ENCODE results near the gene TRIM8. TPM values are rescaled to one million over a fixed set of nuclear protein-coding genes. Genes with fewer than 3 reads are reported as not detected.

The TRIM8 gene
- total RNA-seq (2014; rRNA removed) (61.4 and 103 TPM in 2 replicates), Bru-seq, nascent RNA (percentile 76 among the genes with signal in this experiment), BruChase-seq, experiment 1, labeled RNA remaining after a 6-hour chase (percentile 83 among the genes with signal in this experiment), BruChase-seq, experiment 2, labeled RNA remaining after a 2-hour chase (percentile 84 among the genes with signal in this experiment)
- long read RNA-seq, full-length matches to known transcripts = 249 of 355 reads
- long read RNA-seq, partial matches to known transcripts = 5 of 355 reads
- long read RNA-seq, other reads (novel, unspliced or antisense) = 101 of 355 reads

GRCh38 chr10:102644066-102644645 is at the start of gene TRIM8:
Gene TRIM8 (plus strand): TSS chr10:102644479. CDS start chr10:102644618, 139 bp downstream.
- Histone ChIP-seq H3K9ac (ENCODE audit: low read length) (peak within 1 kb of the TSS; percentile 93), H3K4me1 (ENCODE audit: insufficient read depth, low read length) (peaks cover 7% of the 10 kb centered on the region), H3K9me2 (replicated peaks; ENCODE audit: low read length) (no peaks in the 10 kb centered on the region), H3K4me2 (ENCODE audit: low read length) (peak within 1 kb of the TSS; percentile 97), H3K36me3 (ENCODE audit: low read depth, low read length) (no peaks in the 10 kb centered on the region; the same call in 1 of the 2 replicates), H3K79me2 (ENCODE audit: low read length) (peaks cover 53% of the 10 kb centered on the region), H3K9me3 (ENCODE audit: low read length) (no peaks in the 10 kb centered on the region), H3K4me3 (ENCODE audit: low read length) (peak within 1 kb of the TSS; percentile 92), H3K27ac (ENCODE audit: low read length) (peak within 1 kb of the TSS; percentile 96), H2AFZ (ENCODE audit: low read length) (peak within 1 kb of the TSS; percentile 67), H4K20me1 (ENCODE audit: low read length) (peaks cover 19% of the 10 kb centered on the region; the same call in 1 of the 2 replicates), H3F3A (ENCODE audit: low read length, unreplicated experiment) (no peaks in the 10 kb centered on the region), H3K27me3 (ENCODE audit: low read length) (no peaks in the 10 kb centered on the region)
- TF ChIP-seq EZH2phosphoT487 (IDR thresholded peaks at IDR 0.05; ENCODE audit: borderline replicate concordance, low read length) = no peak
- no peak for TF ChIP-seq CTCF (conservative IDR thresholded peaks at IDR 0.05; ENCODE audit: low read depth, low read length)
- TF ChIP-seq EZH2 (IDR thresholded peaks at IDR 0.05; ENCODE audit: low read length, unreplicated experiment) = no peak
- peak; percentile 33 for DNase-seq
- POLR2A ChIA-PET (ENCODE audit: unreplicated experiment) = no interaction called here
- no TSS peak for BruUV-seq (replicated peaks)
- CTCF ChIA-PET = interaction anchor here (0.6 kb wide), 1 partner anchor 69 kb away, joined by 3 read pairs; no protein-coding TSS in a partner anchor
- ATAC-seq = no peak
- intact Hi-C loops (cut with micrococcal nuclease) = loop anchor here (10.0 kb wide), 1 partner anchor 49 kb away; no protein-coding TSS in a partner anchor

GRCh38 chr10:102595293-102595692 is 49.0 kb upstream of the TRIM8 start:
- H3K79me2 ChIP-seq (ENCODE audit: low read length) = no peaks in the 10 kb centered on the region
- no peak overlapping the region for H2AFZ ChIP-seq (ENCODE audit: low read length)
- CTCF ChIA-PET = no interaction called here
- H3K9me2 ChIP-seq (replicated peaks; ENCODE audit: low read length) = no peaks in the 10 kb centered on the region
- intact Hi-C loops (cut with micrococcal nuclease) = loop anchor here (10.0 kb wide), 1 partner anchor 50 kb away; the partner anchor contains the start of gene TRIM8
- H3K9ac ChIP-seq (ENCODE audit: low read length) = no peak overlapping the region
- H3F3A ChIP-seq (ENCODE audit: low read length, unreplicated experiment) = no peaks in the 10 kb centered on the region
- no peak overlapping the region for H3K4me2 ChIP-seq (ENCODE audit: low read length)
- H3K36me3 ChIP-seq (ENCODE audit: low read depth, low read length) = no peaks in the 10 kb centered on the region
- H3K27ac ChIP-seq (ENCODE audit: low read length) = no peak overlapping the region
- peaks cover 18% of the 10 kb centered on the region for H3K4me1 ChIP-seq (ENCODE audit: insufficient read depth, low read length)
- H4K20me1 ChIP-seq (ENCODE audit: low read length) = no peaks in the 10 kb centered on the region
- POLR2A ChIA-PET (ENCODE audit: unreplicated experiment) = no interaction called here
- DNase-seq (no peak), ATAC-seq (no peak)
- no peak overlapping the region for H3K4me3 ChIP-seq (ENCODE audit: low read length)
- H3K27me3 ChIP-seq (ENCODE audit: low read length) = no peaks in the 10 kb centered on the region
- BruUV-seq (replicated peaks) = no TSS peak
- H3K9me3 ChIP-seq (ENCODE audit: low read length) = no peaks in the 10 kb centered on the region
- no peak for TF ChIP-seq EZH2phosphoT487 (IDR thresholded peaks at IDR 0.05; ENCODE audit: borderline replicate concordance, low read length)
- TF ChIP-seq EZH2 (IDR thresholded peaks at IDR 0.05; ENCODE audit: low read length, unreplicated experiment) = no peak
- TF ChIP-seq CTCF (conservative IDR thresholded peaks at IDR 0.05; ENCODE audit: low read depth, low read length) = no peak

Measured in PC-3 (cell line).